Fibroblast of pulmonary artery (primary cell): ENCODE results near the gene ACSM2A.
"Not testable (repeated sequence)": the region's sequence is repeated elsewhere in the genome, so short reads cannot be mapped to it uniquely, and the experiment has no call there.

Experiments
- DNase-seq: peaks from one replicate; pipeline ENCODE4 v3.0.0-alpha.2; 2010; ENCODE audit warnings: low read depth
- H3K4me3 ChIP-seq: replicated peaks from 2 replicates; pipeline ENCODE4 v1.5.1; 2011; ENCODE audit warnings: low read depth, mild to moderate bottlenecking, control low read depth, low read length, moderate library complexity
- CTCF ChIP-seq: IDR thresholded peaks from 2 replicates; pipeline ENCODE4 v1.5.1; 2011; ENCODE audit warnings: mild to moderate bottlenecking, control low read depth, low read length, inconsistent platforms; ENCODE audit errors: missing control alignments

ACSM2A gene

DNA sequence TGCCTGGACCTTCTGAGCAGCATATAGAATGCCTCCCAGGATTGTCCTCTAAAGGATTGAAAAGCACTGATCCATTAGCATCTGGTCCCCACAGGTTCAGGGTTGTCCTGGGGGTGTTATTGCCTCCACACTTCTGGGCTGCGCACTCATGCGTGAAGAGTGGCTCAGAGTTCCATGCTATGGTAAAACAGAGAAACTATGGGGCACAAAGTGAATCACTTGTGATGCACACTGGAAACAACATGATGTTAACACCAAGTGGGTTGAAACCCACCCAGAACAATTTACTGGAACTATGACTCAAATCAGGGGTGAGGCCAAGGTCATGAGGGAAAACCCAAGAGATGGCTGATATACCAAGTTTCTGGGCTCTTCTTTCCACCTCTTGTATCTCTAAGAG lies 18.6 kb downstream of the ACSM2A start:
- not testable (repeated sequence) for DNase-seq, H3K4me3 ChIP-seq

- DNase-seq, H3K4me3 ChIP-seq: not testable (repeated sequence)
Observed at GRCh38 chr16:20470732-20471131, 19.4 kb downstream of the ACSM2A start.

GRCh38 chr16:20477188-20477744 lies 25.9 kb downstream of the ACSM2A start:
- not testable (repeated sequence) for DNase-seq, H3K4me3 ChIP-seq

GRCh38 chr16:20483989-20484388 lies 32.7 kb downstream of the ACSM2A start:
- not testable (repeated sequence) for DNase-seq, H3K4me3 ChIP-seq

DNA sequence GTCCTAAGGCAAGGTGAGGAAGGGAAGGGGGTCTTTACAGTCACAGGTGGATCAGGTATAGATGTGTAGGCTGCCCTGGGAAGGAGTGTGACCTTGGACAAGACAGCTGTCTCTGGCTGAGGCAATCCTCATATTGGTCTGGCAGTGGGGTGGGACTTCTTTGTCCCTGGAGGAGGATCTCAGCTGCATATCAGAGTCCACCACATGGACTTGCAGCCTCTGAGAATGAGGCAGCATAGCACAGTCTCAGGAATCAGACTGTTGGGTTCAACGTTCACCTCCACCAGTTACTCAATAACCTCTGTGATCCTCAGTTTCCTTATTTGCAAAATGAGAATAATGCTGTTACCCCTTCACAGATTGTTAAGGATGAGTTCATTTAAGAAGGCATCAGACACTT lies 33.4 kb downstream of the ACSM2A start:
- TF ChIP-seq CTCF = no peak
- H3K4me3 ChIP-seq = no peak overlapping the region
- no peak for DNase-seq

DNA sequence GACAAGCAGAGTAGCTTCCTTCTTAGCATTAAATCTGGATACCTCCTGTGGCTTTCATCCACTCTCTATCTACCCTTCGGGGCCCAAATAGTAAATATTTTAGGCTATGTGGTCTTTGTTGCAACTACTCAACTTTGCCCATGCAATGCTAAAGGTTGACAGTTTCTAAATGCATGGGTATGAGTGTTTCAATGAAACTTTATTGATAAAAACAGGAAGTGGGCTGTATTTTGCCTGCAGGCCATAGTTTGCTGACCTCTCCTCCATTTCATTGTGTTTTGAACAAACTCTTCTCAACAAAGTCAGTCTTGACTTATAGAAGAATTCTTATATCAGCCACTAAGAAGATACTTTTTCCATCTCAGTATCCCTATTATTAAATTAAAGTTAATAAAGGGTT lies 34.1 kb downstream of the ACSM2A start:
- no peak for TF ChIP-seq CTCF
- H3K4me3 ChIP-seq = no peak overlapping the region
- DNase-seq = no peak

DNA sequence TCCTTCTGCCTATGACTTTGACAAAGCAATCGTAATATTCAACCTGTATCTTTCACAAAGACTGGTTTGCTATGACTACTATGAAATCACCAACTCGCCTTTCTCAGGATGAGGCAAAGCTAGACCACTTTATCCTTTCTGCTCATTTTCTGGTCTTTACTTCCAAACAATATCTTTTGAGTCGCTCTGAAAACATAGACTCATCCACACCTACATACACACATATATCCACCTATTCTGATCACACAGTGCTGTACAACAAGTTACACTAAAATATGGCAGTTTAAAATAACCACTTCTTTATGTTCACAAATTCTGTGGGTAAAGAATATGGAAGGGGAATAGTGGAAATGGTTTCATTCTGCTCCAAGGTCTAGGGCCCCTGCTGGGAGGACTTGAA lies 39.7 kb downstream of the ACSM2A start:
- not testable (repeated sequence) for DNase-seq, H3K4me3 ChIP-seq

- H3K4me3 ChIP-seq, DNase-seq: not testable (repeated sequence)
Observed at GRCh38 chr16:20491448-20491847, 40.1 kb downstream of the ACSM2A start.

GRCh38 chr16:20504418-20504817 lies 53.1 kb downstream of the ACSM2A start:
- DNase-seq = no peak
- H3K4me3 ChIP-seq = no peak overlapping the region
- no peak for TF ChIP-seq CTCF

DNA sequence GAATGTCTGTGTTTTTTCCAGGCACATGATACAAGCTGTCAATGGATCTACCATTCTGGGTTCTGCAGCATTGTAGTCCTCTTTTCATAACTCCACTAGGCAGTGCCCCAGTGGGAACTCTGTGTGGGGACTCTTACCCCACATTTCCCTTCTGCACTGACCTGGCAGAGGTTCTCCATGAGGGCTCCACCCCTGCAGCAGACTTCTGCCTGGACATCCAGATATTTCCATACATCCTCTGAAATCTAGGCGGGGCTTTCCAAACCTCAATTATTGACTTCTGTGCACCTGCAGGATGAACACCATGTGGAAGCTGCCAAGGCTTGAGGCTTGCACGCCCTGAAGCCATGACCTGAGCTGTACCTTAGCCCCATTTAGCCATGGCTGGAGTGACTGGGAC lies 56.0 kb downstream of the ACSM2A start:
- H3K4me3 ChIP-seq = no peak overlapping the region
- TF ChIP-seq CTCF = no peak

More for the DNA sequence above, 56.0 kb downstream of the ACSM2A start:
- DNase-seq = no peak
